HepG2 (cell line): ENCODE data around the gene HAGH. TPM values are rescaled to one million over a fixed set of nuclear protein-coding genes. Genes with fewer than 3 reads are reported as not detected.
A peak's percentile ranks its signal among the peaks of the same experiment; 100 is the strongest.

ENCODE experiments used
- ATM ChIP-seq: fragments of 450-650 bp; IDR thresholded peaks from 2 replicates; pipeline ENCODE4 v1.7.1; 2017; ENCODE audit warnings: mild to moderate bottlenecking, borderline replicate concordance
- FOXK2 ChIP-seq: fragments of 450-650 bp; IDR thresholded peaks from 2 replicates; pipeline ENCODE4 v1.6.1; 2016
- GABPA ChIP-seq, 2 experiments: IDR thresholded peaks; 2 replicates each; pipeline ENCODE4 v1.6.1; 2011 to 2016; ENCODE audit warnings: low read depth in 2 of 2, low read length in 1 of 2, missing biosample characterization in 1 of 2, missing genetic modification characterization in 1 of 2
- IKZF1 ChIP-seq: fragments of 450-650 bp; IDR thresholded peaks from 2 replicates; pipeline ENCODE4 v1.7.1; 2016
- JUN ChIP-seq: sonication (generic); formaldehyde crosslinking; IDR thresholded peaks from 2 replicates; pipeline ENCODE4 v1.4.0; 2020; ENCODE audit warnings: mild to moderate bottlenecking, missing genetic modification reagents
- MEF2D ChIP-seq: sonication (generic); formaldehyde crosslinking; IDR thresholded peaks from 2 replicates; pipeline ENCODE4 v1.5.1; 2020; ENCODE audit warnings: mild to moderate bottlenecking, missing genetic modification reagents
- NFRKB ChIP-seq: fragments of 450-650 bp; IDR thresholded peaks from 2 replicates; pipeline ENCODE4 v1.6.1; 2017
- NR2F6 ChIP-seq, 2 experiments: IDR thresholded peaks; 2 replicates each; pipeline ENCODE4 v1.6.1; 2016; ENCODE audit warnings: antibody characterized with exemption in 1 of 2, mild to moderate bottlenecking in 1 of 2
- SALL2 ChIP-seq: sonication (generic); formaldehyde crosslinking; IDR thresholded peaks from 2 replicates; pipeline ENCODE4 v1.8.1; 2023; ENCODE audit warnings: mild to moderate bottlenecking, missing genetic modification reagents, inconsistent platforms
- SMAD9 ChIP-seq: sonication (generic); formaldehyde crosslinking; IDR thresholded peaks from 2 replicates; pipeline ENCODE4 v1.5.1; 2020; ENCODE audit warnings: mild to moderate bottlenecking, missing genetic modification reagents
- SOX6 ChIP-seq, 2 experiments: fragments of 450-650 bp in 1 of 2; sonication (generic) in 1 of 2; formaldehyde crosslinking in 1 of 2; IDR thresholded peaks; 2 replicates each; pipeline versions ENCODE4 v1.4.0 to v1.6.1; 2017 to 2020; ENCODE audit warnings: antibody characterized with exemption in 1 of 2, mild to moderate bottlenecking in 1 of 2, missing genetic modification reagents in 1 of 2
- SRSF4 ChIP-seq: fragments of 200-400 bp; formaldehyde crosslinking; IDR thresholded peaks from one replicate; pipeline ENCODE4 v1.6.1; 2018; ENCODE audit warnings: mild to moderate bottlenecking, low read depth, low read length, moderate library complexity; ENCODE audit not compliant: poor library complexity, severe bottlenecking
- TBL1XR1 ChIP-seq: fragments of 150-350 bp; IDR thresholded peaks from 2 replicates; pipeline ENCODE4 v1.6.1; 2014; ENCODE audit warnings: borderline replicate concordance, low read length; ENCODE audit not compliant: partially characterized antibody
- TOPORS ChIP-seq: sonication (generic); formaldehyde crosslinking; IDR thresholded peaks from 2 replicates; pipeline ENCODE4 v1.8.0; 2023; ENCODE audit warnings: mild to moderate bottlenecking, missing genetic modification reagents
- ZBTB1 ChIP-seq: sonication (generic); formaldehyde crosslinking; IDR thresholded peaks from 2 replicates; pipeline ENCODE4 v1.4.0; 2020; ENCODE audit warnings: missing genetic modification reagents, borderline replicate concordance
- ZFP1 ChIP-seq: IDR thresholded peaks from 2 replicates; pipeline ENCODE4 v1.6.1; 2016
- ZNF232 ChIP-seq: sonication (generic); formaldehyde crosslinking; IDR thresholded peaks from 2 replicates; pipeline ENCODE4 v1.4.0; 2020; ENCODE audit warnings: missing genetic modification reagents, borderline replicate concordance
- ZNF430 ChIP-seq: sonication (generic); formaldehyde crosslinking; IDR thresholded peaks from 2 replicates; pipeline ENCODE4 v1.9.0; 2021; ENCODE audit warnings: mild to moderate bottlenecking, missing genetic modification reagents
- ZNF552 ChIP-seq: sonication (generic); formaldehyde crosslinking; IDR thresholded peaks from 2 replicates; pipeline ENCODE4 v1.9.0; 2022; ENCODE audit warnings: missing genetic modification reagents, mild to moderate bottlenecking, borderline replicate concordance
- ZNF563 ChIP-seq: sonication (generic); formaldehyde crosslinking; IDR thresholded peaks from 2 replicates; pipeline ENCODE4 v1.8.0; 2022; ENCODE audit warnings: mild to moderate bottlenecking, moderate library complexity, missing genetic modification reagents
- ZNF766 ChIP-seq: sonication (generic); formaldehyde crosslinking; IDR thresholded peaks from 2 replicates; pipeline ENCODE4 v1.5.0; 2020; ENCODE audit warnings: missing genetic modification reagents, borderline replicate concordance
- ZNF768 ChIP-seq: sonication (generic); formaldehyde crosslinking; IDR thresholded peaks from 2 replicates; pipeline ENCODE4 v1.4.0; 2020; ENCODE audit warnings: missing genetic modification reagents
- ZNF775 ChIP-seq: sonication (generic); formaldehyde crosslinking; IDR thresholded peaks from 2 replicates; pipeline ENCODE4 v1.4.0; 2020; ENCODE audit warnings: missing genetic modification reagents, mild to moderate bottlenecking, moderate library complexity, borderline replicate concordance
- polyA plus RNA-seq, 8 experiments: library from polyadenylated mRNA; depleted of rRNA in 3 of 8; stranded (reverse) in 7 of 8; unstranded in 1 of 8; fragments of >200 nt; fragmentation: Illumina TruSeq in 4 of 8; extraction: Trizol in 4 of 8; gene quantifications; 2 replicates each; pipeline versions ENCODE4 v1.2.1 to v1.2.3, GENCODE V29; 2011 to 2016; ENCODE audit warnings: low read depth in 4 of 8, missing spikeins in 1 of 8, mixed read lengths in 1 of 8; ENCODE audit not compliant: insufficient read depth in 1 of 8
- total RNA-seq, 5 experiments: library from RNA; depleted of rRNA; stranded (reverse); fragments of >200 nt; fragmentation: Illumina TruSeq; extraction: Trizol; gene quantifications; 2 replicates each; pipeline ENCODE4 v1.2.3, GENCODE V29; 2016; ENCODE audit warnings: low read depth in 1 of 5
- TF ChIP-seq, protein P1 (sequence below): sonication (generic); formaldehyde crosslinking; conservative IDR thresholded peaks from 2 replicates; pipeline ENCODE4 v1.4.0; 2020; ENCODE audit warnings: missing genetic modification reagents
- TF ChIP-seq, protein P2 (sequence below): sonication (generic); formaldehyde crosslinking; IDR thresholded peaks from 2 replicates; pipeline ENCODE4 v1.5.0; 2020; ENCODE audit warnings: missing genetic modification reagents

HAGH gene
- total and polyA plus RNA-seq, 2 of the 13 experiments (the other 11 are each of a cell fraction or from before 2014, with no cell fraction given): 70.4 to 95.4 TPM

DNA sequence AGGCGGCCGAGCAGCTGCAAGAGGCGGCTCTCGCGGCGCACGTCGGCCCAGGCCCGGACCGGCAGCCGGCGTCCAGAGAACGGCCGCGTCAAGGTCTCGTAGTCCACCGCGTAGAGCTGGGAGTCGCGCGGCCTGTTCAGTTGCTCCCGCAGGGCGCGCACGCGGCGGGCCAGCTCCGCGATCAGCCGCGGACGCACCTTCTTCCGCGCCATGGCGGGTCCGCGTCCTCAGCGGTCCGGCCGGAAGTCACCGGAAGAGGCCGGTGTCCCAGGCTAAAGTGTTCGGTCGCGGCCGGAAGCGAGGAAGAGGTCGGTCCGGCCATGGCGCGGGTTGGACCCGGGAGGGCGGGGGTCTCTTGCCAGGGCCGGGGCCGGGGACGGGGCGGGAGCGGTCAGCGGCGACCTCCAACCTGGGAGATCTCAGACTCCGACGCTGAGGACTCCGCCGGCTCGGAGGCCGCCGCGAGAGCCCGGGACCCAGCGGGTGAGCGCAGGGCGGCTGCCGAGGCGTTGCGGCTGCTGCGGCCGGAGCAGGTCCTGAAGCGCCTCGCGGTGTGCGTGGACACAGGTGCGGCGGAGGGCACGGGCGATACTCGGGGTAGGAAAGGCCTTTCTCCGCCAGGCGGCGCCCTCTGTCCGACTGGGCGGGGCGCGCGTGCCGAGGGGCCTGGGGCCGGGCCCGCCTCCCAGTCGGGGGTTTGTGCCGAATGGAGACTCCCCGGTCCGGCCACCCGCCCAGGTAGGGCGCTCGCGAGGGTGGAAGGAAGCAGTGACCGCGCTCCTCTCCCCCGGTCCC lies 53.5 kb downstream of the HAGH start, which contains the start of gene MRPS34 (continued):
- TF ChIP-seq GABPA (IDR thresholded peaks at IDR 0.05; ENCODE audit: low read depth, low read length) (peak; percentile 92), GABPA (CRISPR knock-in tag; IDR thresholded peaks at IDR 0.05; ENCODE audit: low read depth) (peak; percentile 91), IKZF1 (no peak), JUN (CRISPR knock-in tag) (0 out of 2 replicates have a peak, but pooled peaks have one; percentile 41), ATM (no peak), ZNF775 (CRISPR knock-in tag) (no peak), ZFP1 (CRISPR knock-in tag) (0 out of 2 replicates have a peak, but pooled peaks have one; percentile 2), ZBTB1 (CRISPR knock-in tag) (no peak), ZNF563 (no peak; the same call in 1 of the 2 replicates), TOPORS (CRISPR knock-in tag) (peak; percentile 86), SALL2 (CRISPR knock-in tag) (peak; percentile 73; the same call in 1 of the 2 replicates), SOX6 (IDR thresholded peaks at IDR 0.05) (no peak), SOX6 (CRISPR knock-in tag; IDR thresholded peaks at IDR 0.05) (peak; percentile 8; the same call in 1 of the 2 replicates), SMAD9 (no peak), ZNF232 (CRISPR knock-in tag) (peak; percentile 78), TBL1XR1 (no peak), NR2F6 (IDR thresholded peaks at IDR 0.05) (no peak), NR2F6 (CRISPR knock-in tag; IDR thresholded peaks at IDR 0.05) (peak; percentile 44; the same call in 1 of the 2 replicates), MEF2D (CRISPR knock-in tag) (no peak), FOXK2 (no peak), ZNF430 (peak; percentile 71), SRSF4 (no peak), NFRKB (no peak), ZNF768 (CRISPR knock-in tag) (peak; percentile 83; the same call in 1 of the 2 replicates), ZNF766 (CRISPR knock-in tag) (peak; percentile 81; the same call in 1 of the 2 replicates), ZNF552 (no peak; the same call in 1 of the 2 replicates)
- TF ChIP-seq, protein P1, sequence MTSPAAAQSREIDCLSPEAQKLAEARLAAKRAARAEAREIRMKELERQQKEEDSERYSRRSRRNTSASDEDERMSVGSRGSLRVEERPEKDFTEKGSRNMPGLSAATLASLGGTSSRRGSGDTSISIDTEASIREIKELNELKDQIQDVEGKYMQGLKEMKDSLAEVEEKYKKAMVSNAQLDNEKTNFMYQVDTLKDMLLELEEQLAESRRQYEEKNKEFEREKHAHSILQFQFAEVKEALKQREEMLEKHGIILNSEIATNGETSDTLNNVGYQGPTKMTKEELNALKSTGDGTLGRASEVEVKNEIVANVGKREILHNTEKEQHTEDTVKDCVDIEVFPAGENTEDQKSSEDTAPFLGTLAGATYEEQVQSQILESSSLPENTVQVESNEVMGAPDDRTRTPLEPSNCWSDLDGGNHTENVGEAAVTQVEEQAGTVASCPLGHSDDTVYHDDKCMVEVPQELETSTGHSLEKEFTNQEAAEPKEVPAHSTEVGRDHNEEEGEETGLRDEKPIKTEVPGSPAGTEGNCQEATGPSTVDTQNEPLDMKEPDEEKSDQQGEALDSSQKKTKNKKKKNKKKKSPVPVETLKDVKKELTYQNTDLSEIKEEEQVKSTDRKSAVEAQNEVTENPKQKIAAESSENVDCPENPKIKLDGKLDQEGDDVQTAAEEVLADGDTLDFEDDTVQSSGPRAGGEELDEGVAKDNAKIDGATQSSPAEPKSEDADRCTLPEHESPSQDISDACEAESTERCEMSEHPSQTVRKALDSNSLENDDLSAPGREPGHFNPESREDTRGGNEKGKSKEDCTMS (CRISPR knock-in tag): no peak
- TF ChIP-seq, protein P2, sequence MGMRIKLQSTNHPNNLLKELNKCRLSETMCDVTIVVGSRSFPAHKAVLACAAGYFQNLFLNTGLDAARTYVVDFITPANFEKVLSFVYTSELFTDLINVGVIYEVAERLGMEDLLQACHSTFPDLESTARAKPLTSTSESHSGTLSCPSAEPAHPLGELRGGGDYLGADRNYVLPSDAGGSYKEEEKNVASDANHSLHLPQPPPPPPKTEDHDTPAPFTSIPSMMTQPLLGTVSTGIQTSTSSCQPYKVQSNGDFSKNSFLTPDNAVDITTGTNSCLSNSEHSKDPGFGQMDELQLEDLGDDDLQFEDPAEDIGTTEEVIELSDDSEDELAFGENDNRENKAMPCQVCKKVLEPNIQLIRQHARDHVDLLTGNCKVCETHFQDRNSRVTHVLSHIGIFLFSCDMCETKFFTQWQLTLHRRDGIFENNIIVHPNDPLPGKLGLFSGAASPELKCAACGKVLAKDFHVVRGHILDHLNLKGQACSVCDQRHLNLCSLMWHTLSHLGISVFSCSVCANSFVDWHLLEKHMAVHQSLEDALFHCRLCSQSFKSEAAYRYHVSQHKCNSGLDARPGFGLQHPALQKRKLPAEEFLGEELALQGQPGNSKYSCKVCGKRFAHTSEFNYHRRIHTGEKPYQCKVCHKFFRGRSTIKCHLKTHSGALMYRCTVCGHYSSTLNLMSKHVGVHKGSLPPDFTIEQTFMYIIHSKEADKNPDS: peak; percentile 95
